CD4-positive, alpha-beta T cell treated with Interleukin-4 for 4 hours (primary cell): ENCODE results near the gene FDCSP.
"Not testable (repeated sequence)": the region's sequence is repeated elsewhere in the genome, so short reads cannot be mapped to it uniquely, and the experiment has no call there.

Experiments used
- DNase-seq: peaks from one replicate; pipeline ENCODE4 v3.0.0-alpha.2; 2020

The FDCSP gene

DNA sequence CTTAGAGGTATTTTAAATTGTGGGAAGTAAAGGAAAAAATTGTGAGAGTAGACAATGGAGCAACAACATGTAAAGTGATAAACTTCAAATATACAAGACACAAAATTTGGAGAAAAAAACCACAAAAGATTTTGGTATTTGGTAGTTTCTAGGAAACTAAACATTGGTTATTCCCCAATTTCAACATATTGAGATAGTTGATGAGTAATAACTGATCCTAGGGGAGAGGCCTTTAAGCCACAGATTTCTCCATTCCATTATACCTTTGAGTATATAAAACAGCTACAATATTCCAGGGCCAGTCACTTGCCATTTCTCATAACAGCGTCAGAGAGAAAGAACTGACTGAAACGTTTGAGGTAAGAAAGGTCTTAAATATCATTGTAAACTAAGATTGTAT lies at the start of gene FDCSP:
Gene FDCSP, plus strand, starts transcription at position 301 of the 400 bp plus-strand sequence. CDS start 5,071 bp downstream, outside the sequence.
- no peak for DNase-seq

DNA sequence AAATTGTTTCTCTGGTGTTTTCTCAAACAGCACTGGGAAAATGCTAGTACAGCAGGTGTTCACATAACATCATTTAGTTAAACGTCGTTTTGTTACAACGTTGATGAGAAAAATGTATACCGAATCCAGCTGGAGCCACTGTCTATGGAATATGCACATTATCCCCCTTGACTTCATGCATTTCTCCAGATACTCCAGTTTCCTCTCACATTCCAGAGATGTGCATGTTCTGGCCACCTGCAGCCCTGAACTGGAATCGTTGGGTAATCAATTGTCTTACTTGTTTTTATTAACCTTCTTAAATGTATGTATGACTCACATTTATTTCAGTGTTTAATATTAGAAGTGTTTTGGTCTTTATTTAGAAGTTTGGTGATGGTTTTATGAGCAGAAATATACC lies 48.8 kb upstream of the FDCSP start:
- no peak for DNase-seq

DNA sequence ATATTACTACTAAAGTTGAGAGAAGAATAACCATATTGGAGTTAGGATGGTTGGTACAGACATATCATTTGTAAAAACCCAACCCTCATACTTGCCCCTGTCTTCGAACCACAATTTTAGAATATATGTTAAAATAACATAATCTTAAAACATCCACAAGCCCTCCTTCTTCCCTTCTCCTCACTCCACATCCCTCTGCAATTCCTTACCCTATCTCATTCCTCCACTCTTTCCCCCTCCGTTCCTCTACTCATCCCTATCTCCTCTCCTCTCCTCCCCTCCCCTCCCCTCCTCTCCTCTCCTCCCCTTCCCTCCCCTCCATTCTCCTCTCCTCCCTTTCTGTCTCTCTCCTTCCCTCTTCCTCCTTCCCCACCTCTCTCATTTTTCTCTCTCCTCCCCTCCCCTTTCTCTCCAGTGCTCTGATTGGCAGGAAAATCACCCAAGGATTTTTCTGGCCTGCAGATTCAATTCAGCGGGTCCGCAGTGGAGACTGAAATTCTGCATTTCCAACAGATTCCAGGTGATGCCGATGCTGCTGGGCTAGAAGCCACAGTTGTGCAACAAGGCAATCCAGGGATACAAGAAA lies 47.8 kb upstream of the FDCSP start:
- no peak for DNase-seq

DNA sequence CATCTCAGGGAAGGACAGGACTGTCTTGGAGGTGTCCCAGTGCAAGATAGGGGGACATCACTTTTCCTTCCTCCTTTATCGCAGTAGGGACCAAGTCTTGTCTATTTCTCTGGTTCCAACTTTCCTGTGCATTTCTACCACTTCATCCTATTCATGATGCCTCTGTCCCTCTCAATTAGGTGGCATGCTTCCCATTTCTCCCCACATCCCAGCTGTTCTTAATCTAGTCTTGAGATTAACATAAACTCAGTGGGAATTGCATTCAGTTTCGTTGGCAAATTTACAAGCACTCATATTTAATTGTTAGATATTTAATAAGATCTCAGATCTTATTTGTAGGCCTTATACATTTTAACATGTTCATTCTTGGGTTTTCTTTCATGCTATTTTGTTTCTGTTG lies 46.1 kb upstream of the FDCSP start:
- no peak for DNase-seq

DNA sequence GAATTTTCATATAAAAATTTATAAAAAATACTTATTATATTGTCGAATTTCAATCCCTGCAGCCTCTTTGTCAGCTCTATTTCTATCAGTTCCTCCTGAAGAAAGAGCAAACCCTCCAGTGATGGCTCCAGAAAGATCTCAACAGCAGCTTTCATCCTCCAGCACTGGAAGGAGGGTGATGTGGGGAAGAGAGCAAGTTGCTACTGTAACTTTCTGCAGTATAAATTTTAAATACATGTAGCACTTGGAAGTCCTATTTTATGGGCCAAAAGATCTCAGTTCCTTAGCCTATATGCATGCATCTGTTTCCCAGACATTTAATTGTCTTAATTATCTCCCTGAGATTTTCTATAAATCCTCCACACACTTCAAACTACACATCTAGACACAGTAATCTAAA lies 44.1 kb upstream of the FDCSP start:
- no peak for DNase-seq

DNA sequence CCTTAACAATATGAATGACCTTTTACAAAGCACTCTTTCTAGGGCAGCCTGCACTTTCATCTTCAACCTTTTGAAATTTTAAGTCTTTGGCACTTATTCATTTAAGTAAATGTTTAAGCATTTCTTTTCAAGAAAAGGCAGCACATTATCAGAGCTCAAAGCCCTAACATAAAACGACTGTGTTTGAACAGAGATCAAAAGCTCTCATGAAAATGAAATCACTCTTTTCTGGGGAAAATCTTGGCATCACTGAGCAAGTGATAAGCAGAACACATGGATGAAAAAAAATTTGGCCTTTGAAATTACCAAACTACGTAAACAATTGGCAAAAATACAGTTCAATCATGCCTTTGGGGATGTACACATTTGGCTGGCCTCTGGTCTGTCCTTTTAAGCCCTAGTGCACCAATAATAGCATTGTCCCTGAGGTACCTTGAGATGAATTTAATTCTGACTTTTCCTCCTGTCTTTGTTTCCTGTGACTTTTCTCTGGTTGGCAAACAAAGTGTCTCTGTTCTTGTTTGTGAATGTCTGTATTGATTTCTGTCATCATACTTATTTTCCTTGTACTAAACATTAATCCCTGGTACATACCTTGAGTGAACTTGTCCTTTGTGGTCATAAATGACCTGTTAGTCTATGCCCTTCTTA lies 43.3 kb upstream of the FDCSP start:
- no peak for DNase-seq

DNA sequence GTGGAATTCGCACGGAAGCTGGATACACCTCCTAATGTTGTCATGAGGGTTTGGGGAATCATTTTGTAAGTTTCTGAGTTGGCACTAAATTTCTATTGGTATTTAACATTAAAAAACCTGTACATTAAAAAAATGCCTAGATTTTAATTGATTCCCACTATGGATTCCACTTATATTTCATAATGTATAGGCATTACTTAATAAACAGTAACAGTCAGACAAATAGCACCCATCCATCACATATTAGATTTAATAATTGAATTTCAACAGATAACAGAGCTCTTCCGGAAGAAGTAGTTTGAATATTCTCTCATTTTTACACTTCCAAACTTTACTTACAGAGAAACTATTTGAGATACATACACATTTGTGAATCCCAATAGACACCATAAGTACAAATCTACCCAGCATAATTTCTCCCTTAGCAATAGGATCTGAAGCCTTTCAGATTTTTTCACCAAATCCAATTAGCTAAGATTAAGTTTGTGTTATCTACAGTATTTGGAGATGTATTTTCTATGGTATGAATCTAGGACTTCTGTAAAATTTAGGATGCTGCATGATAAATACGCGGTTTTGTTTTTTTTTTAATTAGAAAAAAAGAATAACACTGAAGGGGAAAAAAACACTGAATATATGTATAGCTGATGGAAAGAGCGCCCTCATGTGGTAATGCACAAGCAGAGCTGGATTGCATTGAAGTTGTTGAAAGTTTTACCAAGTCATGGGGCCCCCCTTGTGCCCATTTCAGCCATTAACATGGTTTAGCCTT lies 42.6 kb upstream of the FDCSP start:
- no peak for DNase-seq

DNA sequence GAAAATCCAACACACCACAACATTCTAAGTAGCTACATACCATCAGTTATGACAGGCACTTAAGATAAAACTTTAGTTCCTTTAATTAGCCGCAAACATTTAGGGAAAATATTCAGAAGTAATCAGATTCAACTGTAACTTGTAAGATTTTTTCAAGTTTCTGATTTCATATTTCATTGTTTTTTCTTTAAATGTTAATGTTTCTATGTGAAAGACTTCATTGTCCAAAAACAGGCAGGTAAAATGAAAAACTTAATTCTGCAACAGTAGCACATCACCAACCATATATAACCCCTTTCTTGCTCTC lies 42.0 kb upstream of the FDCSP start:
- DNase-seq = no peak

DNA sequence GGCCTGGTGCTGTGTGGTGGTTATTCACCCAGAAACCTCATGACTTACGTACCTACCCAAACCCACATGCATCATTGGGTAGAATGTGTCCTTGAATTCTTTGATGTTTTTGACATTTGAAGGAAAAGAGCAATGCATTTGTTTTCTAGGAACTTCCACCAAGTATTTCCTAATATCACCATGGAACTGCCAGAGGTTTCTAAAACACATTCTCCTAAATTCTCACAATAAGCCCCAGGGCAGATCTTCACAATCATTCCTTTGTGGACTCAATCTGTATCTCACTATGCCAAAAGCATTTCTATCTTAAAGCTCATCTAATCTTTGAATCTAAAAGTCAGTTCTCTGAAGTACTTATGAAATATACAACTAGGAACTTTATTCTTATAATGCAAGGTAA lies 38.7 kb upstream of the FDCSP start:
- no peak for DNase-seq

DNA sequence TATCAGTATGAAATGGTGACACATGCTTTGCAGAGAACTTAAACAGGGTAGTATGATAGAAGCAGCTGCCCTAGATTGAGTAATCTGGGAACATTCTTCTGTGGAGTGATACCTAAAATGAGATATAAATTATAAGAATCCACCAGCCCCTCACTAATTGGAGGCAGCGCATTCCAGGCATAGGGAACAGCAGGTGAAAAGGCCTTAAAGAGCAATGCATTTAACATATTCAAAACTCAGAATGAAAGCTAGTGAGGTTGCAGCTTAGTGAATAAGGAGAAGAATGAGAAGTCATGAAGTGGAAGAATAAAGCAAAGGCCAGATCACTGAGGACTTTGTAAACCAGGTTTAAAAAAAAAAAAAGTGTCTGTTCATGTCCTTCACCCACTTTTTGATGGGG lies 35.3 kb upstream of the FDCSP start:
- no peak for DNase-seq

DNA sequence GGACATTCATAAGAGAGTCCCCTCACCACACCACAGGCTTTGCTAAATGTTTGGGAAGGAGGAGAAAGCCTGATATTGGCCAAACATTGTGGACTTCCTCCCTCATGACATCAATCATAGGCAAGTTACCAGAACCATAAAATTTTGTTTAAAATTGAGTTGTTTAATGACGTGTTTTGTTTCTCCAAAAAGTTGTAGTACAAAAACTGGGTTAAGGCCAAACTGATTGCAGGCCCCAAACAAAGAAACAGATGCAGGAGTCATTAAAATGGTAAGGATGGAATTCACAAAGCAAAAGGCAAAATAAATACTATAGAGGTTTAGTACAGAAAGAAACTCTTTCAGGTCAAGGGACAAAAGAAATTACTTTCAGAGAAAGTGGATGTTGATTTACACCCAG lies 34.3 kb upstream of the FDCSP start:
- no peak for DNase-seq

DNA sequence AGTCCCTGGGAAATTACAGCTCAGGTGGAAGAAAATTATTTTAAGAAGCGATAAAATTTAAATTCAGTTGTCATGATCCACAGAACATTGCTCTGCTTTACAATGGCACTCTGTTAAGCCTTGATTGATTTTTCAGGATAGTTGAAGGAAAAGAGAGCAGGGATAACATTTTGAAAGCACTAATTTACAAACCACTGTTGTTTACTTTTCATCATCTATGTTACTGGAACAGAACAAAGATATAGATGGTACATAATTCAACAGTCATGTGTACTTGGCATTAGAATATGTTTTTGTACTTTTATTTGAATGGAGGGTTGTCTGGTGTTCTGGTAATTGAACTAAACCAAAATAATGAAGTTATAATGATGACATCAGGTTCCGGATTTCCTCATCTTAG lies 33.0 kb upstream of the FDCSP start:
- no peak for DNase-seq

DNA sequence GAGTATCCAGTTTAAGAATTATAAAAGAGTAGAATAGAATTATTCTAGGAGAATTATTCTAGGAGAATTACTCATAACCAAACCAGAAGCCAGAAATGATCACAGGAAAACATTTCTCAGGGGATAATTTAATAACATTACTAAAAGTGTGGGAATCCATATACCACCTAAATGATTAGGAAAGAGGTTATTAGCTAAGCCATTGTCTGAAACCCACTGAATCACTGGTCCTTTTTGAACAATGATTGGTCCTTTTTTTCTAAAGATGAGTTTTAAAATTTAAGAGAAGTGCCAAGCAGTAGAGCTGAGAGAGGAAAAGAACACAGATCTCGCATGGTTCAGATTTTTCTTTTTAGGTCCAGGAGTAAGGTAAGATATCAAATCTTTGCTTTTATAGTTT lies 30.5 kb upstream of the FDCSP start, which contains the start of gene ODAM:
Gene ODAM, plus strand, starts transcription at position 301 of the 400 bp plus-strand sequence. CDS start 819 bp downstream, outside the sequence.
- DNase-seq = no peak

DNA sequence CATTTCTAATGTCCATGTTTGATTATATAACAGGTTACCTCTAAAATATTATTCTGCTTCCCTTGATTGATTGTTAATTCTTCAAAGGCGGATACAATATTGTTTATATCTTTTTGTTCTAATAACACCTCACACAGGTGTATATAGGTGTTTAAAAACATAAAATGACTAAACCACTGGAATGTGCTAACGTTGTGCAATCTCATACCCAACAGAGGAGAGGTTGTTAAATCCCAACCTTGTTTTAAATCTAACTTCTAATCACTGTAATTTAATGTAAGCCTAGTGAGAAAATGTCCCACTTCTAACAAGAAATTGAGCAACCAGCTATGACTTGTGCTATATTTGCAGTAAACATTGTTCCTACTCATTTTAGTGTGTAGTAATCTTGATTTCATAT lies 29.1 kb upstream of the FDCSP start:
- no peak for DNase-seq

DNA sequence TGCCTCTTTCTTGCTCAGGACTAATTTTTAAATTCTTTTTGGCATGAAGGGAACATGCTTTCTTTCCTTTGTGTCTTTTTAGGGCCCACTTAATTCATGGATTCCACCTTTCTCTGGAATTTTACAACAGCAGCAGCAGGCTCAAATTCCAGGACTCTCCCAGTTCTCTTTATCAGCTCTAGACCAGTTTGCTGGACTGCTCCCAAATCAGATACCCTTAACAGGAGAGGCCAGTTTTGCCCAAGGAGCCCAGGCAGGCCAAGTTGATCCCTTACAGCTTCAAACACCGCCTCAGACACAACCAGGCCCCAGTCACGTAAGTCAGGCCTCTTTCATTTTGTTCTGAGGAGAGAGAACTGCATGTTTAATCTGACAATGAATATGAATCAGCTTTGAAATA lies 28.1 kb upstream of the FDCSP start:
- no peak for DNase-seq

DNA sequence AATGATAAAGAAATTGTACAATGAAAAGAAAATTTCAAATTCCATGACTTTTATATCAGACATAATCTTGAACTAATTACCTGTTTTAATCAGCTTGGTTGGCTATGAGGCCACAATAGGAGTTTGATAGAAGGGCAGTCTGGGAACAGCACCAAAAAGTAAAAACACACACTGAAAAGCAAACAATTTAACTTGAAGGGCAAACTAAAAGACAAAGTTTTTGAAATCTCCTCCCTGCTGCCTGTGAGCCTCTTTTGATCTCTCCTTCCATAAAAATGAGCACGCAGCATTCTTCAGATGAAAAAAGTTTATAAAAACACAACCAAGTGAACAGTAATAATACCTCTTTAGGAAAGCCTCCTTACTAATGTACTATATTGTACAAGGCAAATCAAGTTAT lies 22.3 kb upstream of the FDCSP start:
- DNase-seq = no peak

DNA sequence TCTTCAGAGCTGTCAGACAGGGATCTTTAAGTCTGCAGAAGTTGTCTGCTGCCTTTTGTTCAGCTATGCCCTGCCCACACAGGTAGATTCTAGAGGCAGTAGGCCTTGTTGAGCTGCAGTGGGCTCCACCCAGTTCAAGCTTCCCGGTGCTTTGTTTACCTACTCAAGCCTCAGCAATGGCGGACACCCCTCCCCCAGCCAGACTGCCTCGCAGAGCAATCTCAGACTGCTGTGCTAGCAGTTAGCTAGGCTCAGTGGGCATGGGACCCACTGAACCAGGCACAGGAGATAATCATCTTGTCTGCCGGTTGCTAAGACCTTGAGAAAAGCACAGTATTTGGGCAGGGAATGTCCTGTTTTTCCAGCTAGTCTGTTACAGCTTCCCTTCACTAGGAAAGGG lies 13.2 kb upstream of the FDCSP start:
- not testable (repeated sequence) for DNase-seq

DNA sequence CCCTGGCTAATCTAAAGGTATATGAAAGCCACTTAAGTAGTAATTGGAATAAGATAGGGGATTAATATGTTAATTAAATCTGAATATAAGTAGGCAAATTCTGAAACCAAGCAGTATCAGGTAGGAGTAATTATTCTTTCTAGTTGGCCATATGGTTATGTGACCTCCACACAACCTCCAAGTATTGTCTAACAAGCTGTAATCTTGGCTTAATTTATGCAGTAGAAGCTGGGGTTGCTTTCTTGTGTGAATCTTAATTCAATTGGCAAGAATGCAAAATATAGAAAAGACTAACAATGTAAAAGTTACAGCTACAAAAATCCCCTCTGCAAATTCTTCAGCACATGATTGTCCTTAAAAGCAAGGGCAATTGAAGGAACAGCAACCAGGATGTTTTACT lies 9.8 kb upstream of the FDCSP start:
- not testable (repeated sequence) for DNase-seq

DNA sequence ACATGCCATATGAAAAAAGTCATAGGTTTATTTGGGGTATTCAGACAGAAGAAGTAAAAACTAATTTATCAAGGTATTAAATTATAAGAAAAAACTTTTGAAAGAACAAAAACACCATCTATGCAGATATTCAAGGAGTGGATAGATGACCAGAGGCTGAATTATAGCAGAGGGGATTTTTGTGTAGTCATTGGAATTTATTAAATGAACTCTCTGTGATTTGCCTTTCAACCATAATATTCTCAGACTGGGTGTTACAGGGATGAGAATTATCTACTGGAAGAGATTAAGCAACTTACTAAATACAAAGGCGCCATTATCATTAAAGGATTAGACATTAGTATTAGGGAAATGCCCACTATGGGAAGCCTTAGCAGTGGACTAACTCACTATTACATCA lies 9.4 kb upstream of the FDCSP start:
- not testable (repeated sequence) for DNase-seq

DNA sequence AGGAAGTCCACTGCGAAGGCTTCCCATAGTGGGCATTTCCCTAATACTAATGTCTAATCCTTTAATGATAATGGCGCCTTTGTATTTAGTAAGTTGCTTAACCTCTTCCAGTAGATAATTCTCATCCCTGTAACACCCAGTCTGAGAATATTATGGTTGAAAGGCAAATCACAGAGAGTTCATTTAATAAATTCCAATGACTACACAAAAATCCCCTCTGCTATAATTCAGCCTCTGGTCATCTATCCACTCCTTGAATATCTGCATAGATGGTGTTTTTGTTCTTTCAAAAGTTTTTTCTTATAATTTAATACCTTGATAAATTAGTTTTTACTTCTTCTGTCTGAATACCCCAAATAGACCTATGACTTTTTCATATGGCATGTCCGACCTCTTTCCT lies 4.5 kb upstream of the FDCSP start:
- DNase-seq = not testable (repeated sequence)

DNA sequence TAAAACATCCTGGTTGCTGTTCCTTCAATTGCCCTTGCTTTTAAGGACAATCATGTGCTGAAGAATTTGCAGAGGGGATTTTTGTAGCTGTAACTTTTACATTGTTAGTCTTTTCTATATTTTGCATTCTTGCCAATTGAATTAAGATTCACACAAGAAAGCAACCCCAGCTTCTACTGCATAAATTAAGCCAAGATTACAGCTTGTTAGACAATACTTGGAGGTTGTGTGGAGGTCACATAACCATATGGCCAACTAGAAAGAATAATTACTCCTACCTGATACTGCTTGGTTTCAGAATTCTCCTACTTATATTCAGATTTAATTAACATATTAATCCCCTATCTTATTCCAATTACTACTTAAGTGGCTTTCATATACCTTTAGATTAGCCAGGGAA lies 4.1 kb upstream of the FDCSP start:
- DNase-seq = not testable (repeated sequence)

DNA sequence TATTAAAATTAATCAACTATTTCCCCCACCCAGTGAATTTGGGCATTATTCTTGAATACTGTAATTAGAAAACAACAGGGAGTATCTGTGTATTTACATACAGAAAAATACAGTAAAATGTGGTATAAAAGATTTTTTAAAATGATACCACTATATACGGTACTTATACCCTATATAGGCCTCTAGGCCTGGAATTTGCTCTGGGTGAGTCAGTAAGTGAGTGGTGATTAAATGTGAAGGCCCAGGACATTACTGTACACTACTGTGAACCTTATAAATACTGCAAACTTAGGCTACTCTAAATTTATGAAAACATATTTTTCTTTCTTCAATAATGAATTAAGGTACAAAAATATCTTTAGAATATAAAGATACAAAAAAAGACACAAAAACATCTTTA lies 10.2 kb downstream of the FDCSP start:
- no peak for DNase-seq

DNA sequence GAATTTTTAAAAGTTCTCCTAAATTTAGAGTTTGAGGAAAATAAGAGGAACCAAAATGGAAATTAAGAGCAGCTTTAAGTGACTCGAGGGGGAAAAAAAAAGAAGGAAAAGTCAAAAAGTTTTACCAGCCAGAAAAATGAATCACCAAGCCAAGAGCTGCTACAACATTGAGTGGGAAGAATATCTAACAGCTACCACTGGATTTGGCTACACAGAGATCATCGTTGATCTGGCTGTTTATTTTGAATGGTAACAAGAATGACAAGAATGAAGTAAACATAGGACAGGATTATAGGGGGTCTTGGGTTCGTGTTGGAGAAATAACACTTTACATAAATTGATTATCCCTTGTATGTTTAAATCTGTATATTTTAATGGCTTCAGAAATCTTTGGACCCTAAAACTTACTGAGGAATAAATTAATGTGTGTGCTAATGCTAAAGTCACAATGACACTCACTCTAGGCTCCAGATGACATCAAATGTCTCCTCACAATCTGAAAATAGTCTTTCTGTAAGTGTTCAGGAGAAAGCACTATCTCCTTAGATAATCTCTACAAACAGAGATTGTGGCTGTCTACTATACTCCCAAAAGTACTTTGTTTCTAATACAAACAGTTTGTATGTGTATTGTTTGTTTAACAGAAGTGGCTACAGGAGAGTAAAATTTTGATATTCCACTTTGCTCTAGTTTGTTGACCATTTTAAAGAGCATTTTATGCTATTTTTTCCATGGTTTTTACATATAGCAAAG lies 13.4 kb downstream of the FDCSP start:
- DNase-seq = no peak
